ENCODE measurements around the gene MYO7B.

The MYO7B gene

DNA sequence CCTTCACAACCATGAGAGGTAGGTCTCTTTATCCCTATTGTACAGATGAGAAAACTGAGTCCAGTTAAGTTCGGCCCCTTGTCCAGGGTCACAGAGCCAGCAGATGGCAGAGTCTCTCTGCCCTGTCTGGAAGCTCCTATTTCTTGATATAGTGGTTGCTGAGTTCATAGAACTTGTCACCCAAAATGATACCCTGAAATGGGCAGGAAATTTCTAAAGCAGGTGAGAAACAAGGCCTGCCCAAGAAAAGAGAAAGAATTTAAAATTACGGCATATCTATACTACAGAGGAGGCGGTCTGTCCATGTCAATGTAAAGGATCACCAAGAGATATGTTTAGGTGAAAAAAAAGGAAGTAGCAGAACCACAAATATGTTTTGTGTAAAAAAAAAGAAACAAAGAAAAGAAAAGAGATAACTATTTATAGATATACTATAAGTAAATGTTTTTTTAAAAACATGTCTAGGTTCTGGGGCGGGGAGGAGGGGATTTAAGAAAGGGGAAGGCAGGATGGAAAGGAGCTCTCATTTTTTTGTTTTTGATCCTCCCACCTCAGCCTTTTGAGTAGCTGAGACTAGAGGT lies 39.8 kb downstream of the MYO7B start:
- no peak for DNase-seq

GRCh38 chr2:127575941-127576432 lies 40.5 kb downstream of the MYO7B start:
- no peak for DNase-seq

GRCh38 chr2:127576433-127577207 lies 41.1 kb downstream of the MYO7B start:
- DNase-seq: peak; percentile 81

DNA sequence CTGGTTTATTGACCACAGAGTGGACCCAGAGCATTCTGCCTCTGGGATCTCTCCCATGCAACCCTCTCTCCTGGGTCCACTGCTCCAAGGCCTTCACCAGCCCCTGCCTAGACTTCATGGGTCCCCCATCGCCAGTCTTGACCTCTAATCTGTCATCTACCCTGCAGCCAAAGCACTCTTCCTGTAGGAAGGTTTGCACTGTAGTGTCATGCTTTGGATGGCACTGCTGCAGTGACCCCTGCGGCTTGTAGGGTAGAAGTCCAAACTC lies 41.7 kb downstream of the MYO7B start:
- no peak for DNase-seq

- DNase-seq: no peak
These were observed 42.0 kb downstream of the MYO7B start for GRCh38 chr2:127577503-127577902.

DNA sequence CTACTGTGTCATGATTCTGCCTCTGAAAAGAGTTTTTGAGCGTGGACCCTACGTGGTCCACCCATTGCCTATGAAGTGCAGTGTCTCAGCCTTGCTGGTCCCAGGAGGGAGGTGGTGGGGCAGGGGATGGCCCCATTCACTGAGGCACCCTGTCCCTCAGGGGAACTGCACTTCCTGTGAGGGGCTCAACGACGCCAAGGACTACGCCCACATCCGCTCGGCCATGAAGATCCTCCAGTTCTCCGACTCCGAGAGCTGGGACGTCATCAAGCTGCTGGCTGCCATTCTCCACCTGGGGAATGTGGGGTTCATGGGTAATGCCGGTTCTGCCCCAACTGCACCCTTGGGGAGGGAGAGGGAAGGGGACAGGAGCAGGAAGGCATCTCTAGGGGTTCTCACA lies 42.5 kb downstream of the MYO7B start:
- DNase-seq: no peak

GRCh38 chr2:127578411-127578810 lies 42.9 kb downstream of the MYO7B start:
- DNase-seq: no peak

- no peak for DNase-seq
These were observed 43.7 kb downstream of the MYO7B start for GRCh38 chr2:127579231-127579630.

DNA sequence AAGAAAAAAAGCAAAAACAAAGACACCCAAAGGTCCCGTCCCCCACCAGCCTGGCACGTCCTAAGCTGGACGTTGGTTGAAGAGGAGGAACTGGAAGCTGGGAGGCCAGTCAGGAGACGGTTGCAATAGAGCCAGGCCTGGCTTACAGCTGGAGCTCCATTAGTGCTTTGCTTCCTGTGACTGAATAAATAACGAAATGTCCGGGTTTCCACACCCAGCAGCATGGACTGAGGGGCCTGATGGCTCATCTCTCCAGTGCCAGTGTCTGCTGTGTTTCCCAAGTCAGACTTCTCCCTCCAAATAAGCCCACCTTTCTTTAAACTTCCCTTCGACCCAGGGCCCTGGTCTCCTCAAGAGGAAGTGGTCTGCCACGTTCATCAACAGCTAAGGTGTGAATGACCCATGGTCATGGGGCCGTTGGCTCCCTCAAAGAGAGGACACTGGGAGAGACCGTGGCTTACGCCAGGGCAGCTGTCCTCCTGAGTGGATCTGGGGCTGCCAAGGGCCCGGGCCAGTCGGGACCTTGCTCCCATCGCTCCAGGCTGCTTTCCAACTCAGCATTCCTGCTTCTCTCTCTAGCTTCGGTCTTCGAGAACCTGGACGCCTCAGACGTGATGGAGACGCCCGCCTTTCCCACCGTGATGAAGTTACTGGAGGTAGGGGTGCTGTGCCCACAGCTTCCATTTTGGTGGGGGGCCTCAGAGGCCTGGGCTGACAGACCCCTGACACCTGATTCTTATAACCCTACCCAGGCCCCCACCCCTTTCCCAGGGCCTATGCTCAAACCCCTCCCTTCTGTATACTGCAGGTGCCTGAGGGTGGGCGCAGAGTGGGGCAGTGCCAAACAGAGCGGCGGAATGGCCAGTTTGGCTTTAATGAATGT lies 44.9 kb downstream of the MYO7B start:
- no peak for DNase-seq

DNA sequence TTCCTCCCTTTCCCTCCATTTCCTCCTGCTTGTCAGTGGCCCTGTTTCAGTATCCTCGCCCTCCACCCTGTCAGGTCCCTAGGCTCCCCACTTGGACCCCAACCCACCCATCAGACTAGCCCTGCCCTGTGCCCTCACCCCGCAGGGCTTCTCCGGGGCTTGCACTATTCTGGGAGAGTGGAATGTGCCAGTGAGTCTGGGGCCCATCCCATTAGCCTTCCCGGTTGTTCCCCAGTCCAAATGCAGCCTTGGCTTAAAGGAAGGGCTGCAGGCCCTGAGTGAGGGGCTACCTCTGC lies 45.5 kb downstream of the MYO7B start:
- DNase-seq: no peak

DNA sequence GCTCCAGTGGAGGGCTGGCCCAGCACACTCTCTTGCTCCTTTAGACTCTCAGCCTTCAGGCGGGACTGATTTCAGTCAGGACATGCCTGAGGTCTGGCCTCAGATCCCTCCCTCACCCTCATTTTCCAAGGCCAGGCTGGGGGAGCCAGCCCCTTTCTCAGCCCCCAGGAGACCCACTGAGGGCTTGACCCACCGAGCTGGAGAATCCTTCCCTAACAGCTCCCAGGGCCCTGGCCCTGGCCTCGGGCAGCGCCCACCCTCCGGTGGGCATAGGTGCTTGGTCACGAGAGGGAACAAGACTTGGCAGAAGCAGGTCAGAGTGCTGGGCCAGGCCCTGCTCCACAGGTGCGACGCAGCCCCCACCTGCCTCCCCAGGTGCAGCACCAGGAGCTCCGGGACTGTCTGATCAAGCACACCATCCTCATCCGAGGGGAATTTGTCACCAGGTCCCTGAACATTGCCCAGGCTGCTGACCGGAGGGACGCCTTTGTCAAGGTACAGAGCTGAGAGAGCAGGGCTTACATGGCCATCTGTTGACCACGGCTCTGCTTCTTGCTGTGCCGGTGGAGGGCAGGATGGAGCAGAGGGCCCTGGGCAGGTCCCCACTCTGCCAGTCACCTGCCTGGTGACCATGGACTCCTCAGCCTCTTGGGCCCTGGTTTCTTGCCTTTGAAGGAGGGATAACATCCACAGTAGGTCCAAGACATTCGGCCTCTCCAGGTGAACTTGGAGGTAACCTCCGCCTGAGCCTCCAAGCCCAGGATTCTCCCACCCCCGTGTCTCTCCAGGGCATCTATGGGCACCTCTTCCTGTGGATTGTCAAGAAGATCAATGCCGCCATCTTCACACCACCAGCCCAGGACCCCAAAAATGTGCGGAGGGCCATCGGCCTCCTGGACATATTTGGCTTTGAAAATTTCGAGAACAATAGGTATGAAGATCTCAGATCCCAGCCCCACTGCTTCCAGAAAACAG lies 46.3 kb downstream of the MYO7B start:
- no peak for DNase-seq

GRCh38 chr2:127582863-127583861 lies 47.7 kb downstream of the MYO7B start:
- no peak for DNase-seq

- no peak for DNase-seq
These were observed 48.6 kb downstream of the MYO7B start for GRCh38 chr2:127584047-127584446.

DNA sequence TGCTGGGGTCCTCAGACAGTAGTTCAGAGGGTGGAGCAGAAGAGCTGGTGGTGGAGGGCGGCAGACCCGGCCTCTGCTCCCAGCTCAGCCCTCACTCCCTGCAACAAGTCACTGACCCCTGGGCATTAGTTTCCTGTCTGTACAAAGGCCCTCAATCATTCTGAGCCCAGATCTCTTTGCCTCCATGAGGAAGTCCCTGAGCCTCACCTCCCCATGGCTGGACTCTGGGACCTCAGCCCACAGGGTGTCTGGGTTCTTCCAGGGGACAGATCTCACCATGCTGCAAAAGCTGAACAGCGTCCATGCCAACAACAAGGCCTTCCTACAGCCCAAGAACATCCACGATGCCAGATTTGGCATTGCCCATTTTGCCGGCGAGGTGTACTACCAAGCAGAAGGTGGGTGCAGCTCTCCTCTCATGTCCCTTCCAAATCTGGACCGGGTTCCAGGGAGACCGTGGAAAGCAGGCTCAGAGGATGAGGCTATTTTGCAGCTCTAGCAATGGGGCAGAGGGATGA lies 49.1 kb downstream of the MYO7B start:
- no peak for DNase-seq

- DNase-seq: no peak
These were observed 49.9 kb downstream of the MYO7B start for GRCh38 chr2:127585270-127585807.

- DNase-seq: no peak
These were observed 50.7 kb downstream of the MYO7B start for GRCh38 chr2:127586136-127586535.

DNA sequence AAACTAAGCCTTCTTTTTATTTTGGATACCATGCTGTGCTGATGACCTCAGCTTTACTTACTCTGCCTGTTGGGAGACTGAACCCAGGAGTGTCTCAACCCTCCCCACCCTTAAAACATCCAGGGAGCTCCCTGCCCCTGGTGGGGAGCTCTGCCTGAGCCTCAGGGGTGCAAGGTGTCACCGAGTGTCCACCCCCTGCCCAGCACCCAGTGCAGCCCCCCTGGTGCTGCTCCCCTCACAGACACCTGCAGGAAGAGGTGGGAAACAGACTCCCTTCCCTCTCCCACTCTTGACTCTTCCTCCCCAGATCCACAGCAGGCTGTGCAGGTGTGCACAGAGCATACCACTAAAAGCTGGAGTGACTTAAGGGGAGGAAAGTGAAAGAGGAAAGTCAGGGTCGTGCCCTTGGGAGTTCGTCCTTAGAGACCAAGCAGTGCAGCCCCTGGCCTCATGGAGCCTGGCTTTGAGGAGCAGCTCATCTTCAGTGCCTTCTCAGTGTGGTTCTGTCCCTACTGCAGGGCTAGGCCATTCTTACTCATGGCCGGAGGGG lies 51.3 kb downstream of the MYO7B start:
- DNase-seq: no peak

DNA sequence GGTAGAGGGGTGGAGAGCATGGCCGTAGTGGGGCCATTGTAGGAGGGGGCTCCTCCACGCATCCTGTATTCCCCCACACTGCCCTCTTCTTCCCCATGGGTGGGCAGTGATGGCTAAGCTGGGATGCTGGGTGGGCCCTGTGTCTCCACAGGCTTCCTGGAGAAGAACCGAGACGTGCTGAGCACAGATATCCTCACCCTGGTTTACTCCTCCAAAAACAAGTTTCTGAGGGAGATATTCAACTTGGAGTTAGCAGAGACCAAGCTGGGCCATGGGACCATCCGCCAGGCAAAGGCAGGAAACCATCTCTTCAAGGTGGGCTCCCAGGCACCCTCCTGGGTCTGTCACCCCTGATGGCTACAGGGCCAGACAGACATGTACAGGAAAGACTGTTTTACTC lies 52.8 kb downstream of the MYO7B start:
- DNase-seq: no peak

- no peak for DNase-seq
These were observed 53.9 kb downstream of the MYO7B start for GRCh38 chr2:127589358-127589757.

DNA sequence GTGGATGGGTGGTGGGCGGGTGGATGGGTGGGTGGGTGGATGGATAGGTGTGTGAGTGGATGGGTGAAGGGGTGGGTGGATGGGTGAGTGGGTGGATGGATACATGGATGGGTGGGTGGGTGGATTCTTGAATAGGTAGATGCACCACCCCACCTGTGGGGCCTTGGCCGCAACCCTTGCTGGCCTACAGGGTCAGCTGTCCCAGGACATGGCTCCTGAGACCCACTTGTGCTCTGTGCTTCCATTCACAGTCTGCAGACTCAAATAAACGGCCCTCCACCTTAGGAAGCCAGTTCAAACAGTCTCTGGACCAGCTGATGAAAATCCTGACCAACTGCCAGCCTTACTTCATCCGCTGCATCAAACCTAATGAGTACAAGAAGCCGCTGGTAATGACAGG lies 54.4 kb downstream of the MYO7B start:
- no peak for DNase-seq
